Osteoblast (primary cell): ENCODE measurements around the gene ACE2. TPM values are rescaled to one million over a fixed set of nuclear protein-coding genes. Genes with fewer than 3 reads are reported as not detected.
"Not testable (repeated sequence)": the region's sequence is repeated elsewhere in the genome, so short reads cannot be mapped to it uniquely, and the experiment has no call there.

Experiments used
- DNase-seq: peaks from one replicate; pipeline ENCODE4 v3.0.0; 2011; ENCODE audit warnings: low spot score, mixed read lengths; ENCODE audit not compliant: insufficient read length; ENCODE audit errors: missing footprints
- H2AFZ ChIP-seq: 2 replicates; pipeline ENCODE4 v1.6.0; 2011; ENCODE audit warnings: mild to moderate bottlenecking, low read length
- H3K27ac ChIP-seq: 2 replicates; pipeline ENCODE4 v1.5.1; 2011; ENCODE audit warnings: mild to moderate bottlenecking, low read depth, low read length, moderate library complexity
- H3K27me3 ChIP-seq: 2 replicates; pipeline ENCODE4 v1.6.0; 2012; ENCODE audit warnings: mild to moderate bottlenecking, control low read depth, inconsistent platforms, low read length, moderate library complexity; ENCODE audit not compliant: insufficient read depth
- H3K36me3 ChIP-seq: 2 replicates; pipeline ENCODE4 v1.5.1; 2011; ENCODE audit warnings: mild to moderate bottlenecking, low read length, control low read depth, moderate library complexity; ENCODE audit not compliant: insufficient read depth
- H3K4me1 ChIP-seq: 2 replicates; pipeline ENCODE4 v1.5.1; 2011; ENCODE audit warnings: mild to moderate bottlenecking, low read length, control low read depth, moderate library complexity; ENCODE audit not compliant: insufficient read depth
- H3K4me2 ChIP-seq: 2 replicates; pipeline ENCODE4 v1.6.0; 2011; ENCODE audit warnings: mild to moderate bottlenecking, low read length; ENCODE audit not compliant: insufficient read depth
- H3K4me3 ChIP-seq: fragments of 200-600 bp; sonication (generic); 3 replicates; pipeline ENCODE4 v1.5.1; 2012; ENCODE audit warnings: mild to moderate bottlenecking, low read length, inconsistent platforms; ENCODE audit not compliant: insufficient read depth
- H3K79me2 ChIP-seq: 2 replicates; pipeline ENCODE4 v1.6.0; 2012; ENCODE audit warnings: mild to moderate bottlenecking, low read length, control low read depth, inconsistent platforms; ENCODE audit not compliant: insufficient read depth
- H3K9me3 ChIP-seq: 2 replicates; pipeline ENCODE4 v1.5.1; 2011; ENCODE audit warnings: low read depth, low read length, control low read depth
- H4K20me1 ChIP-seq: 2 replicates; pipeline ENCODE4 v1.6.0; 2012; ENCODE audit warnings: mild to moderate bottlenecking, low read length, control low read depth; ENCODE audit not compliant: insufficient read depth
- CTCF ChIP-seq: IDR thresholded peaks from 2 replicates; pipeline ENCODE4 v1.5.1; 2011; ENCODE audit warnings: mild to moderate bottlenecking, low read depth, low read length, moderate library complexity; ENCODE audit errors: extremely low read depth
- total RNA-seq: library from RNA; depleted of rRNA; stranded (reverse); fragments of >200 nt; gene quantifications from 2 replicates; pipeline ENCODE4 v1.2.3, GENCODE V29; 2012

ACE2 gene
- total RNA-seq, result under 0.01 TPM in 1 of 2 replicates, not detected in the other

GRCh38 chrX:15600745-15601144, at the start of gene ACE2:
ACE2 (minus strand) TSS chrX:15600960; CDS start chrX:15600911, 49 bp downstream.
- no peak within 1 kb of the TSS for H3K27ac ChIP-seq
- no peak within 1 kb of the TSS for H2AFZ ChIP-seq
- no peaks in the 10 kb centered on the region for H3K36me3 ChIP-seq
- no peak within 1 kb of the TSS for H3K4me3 ChIP-seq
- TF ChIP-seq CTCF, result no peak
- DNase-seq, result no peak
- no peaks in the 10 kb centered on the region for H3K79me2 ChIP-seq
- no peaks in the 10 kb centered on the region for H4K20me1 ChIP-seq
- H3K27me3 ChIP-seq, result peaks cover 2% of the 10 kb centered on the region
- no peak within 1 kb of the TSS for H3K4me2 ChIP-seq
- H3K9me3 ChIP-seq, result no peaks in the 10 kb centered on the region
- H3K4me1 ChIP-seq, result no peaks in the 10 kb centered on the region

- not testable (repeated sequence) for H3K79me2 ChIP-seq, H3K4me1 ChIP-seq, H2AFZ ChIP-seq, H3K27ac ChIP-seq, H3K4me2 ChIP-seq, DNase-seq, H3K27me3 ChIP-seq, H3K4me3 ChIP-seq, H3K9me3 ChIP-seq, H3K36me3 ChIP-seq, H4K20me1 ChIP-seq
These were observed 46.8 kb upstream of the ACE2 start for GRCh38 chrX:15647510-15647909.

- DNase-seq, result no peak
- no peak for TF ChIP-seq CTCF
- H3K79me2 ChIP-seq, result no peaks in the 10 kb centered on the region
- peaks cover 4% of the 10 kb centered on the region for H3K27me3 ChIP-seq
- H2AFZ ChIP-seq, result no peak overlapping the region
- no peaks in the 10 kb centered on the region for H3K9me3 ChIP-seq
- H3K4me1 ChIP-seq, result no peaks in the 10 kb centered on the region
- H3K27ac ChIP-seq, result no peak overlapping the region
- no peak overlapping the region for H3K4me2 ChIP-seq
- H3K4me3 ChIP-seq, result no peak overlapping the region
- no peaks in the 10 kb centered on the region for H3K36me3 ChIP-seq
- no peaks in the 10 kb centered on the region for H4K20me1 ChIP-seq
These were observed 45.8 kb upstream of the ACE2 start for GRCh38 chrX:15646543-15646942.

GRCh38 chrX:15646031-15646430, 45.3 kb upstream of the ACE2 start:
- no peak for DNase-seq
- H3K79me2 ChIP-seq, result no peaks in the 10 kb centered on the region
- no peak overlapping the region for H3K4me2 ChIP-seq
- H4K20me1 ChIP-seq, result no peaks in the 10 kb centered on the region
- peaks cover 4% of the 10 kb centered on the region for H3K27me3 ChIP-seq
- H3K4me3 ChIP-seq, result no peak overlapping the region
- no peak overlapping the region for H2AFZ ChIP-seq
- no peak for TF ChIP-seq CTCF
- H3K36me3 ChIP-seq, result no peaks in the 10 kb centered on the region
- no peaks in the 10 kb centered on the region for H3K4me1 ChIP-seq
- no peaks in the 10 kb centered on the region for H3K9me3 ChIP-seq
- H3K27ac ChIP-seq, result no peak overlapping the region

- Histone ChIP-seq H3K27ac (no peak overlapping the region), H3K4me3 (no peak overlapping the region), H3K4me2 (no peak overlapping the region), H3K79me2 (no peaks in the 10 kb centered on the region), H4K20me1 (no peaks in the 10 kb centered on the region), H2AFZ (no peak overlapping the region), H3K9me3 (no peaks in the 10 kb centered on the region), H3K36me3 (no peaks in the 10 kb centered on the region), H3K27me3 (peaks cover 4% of the 10 kb centered on the region), H3K4me1 (no peaks in the 10 kb centered on the region)
- no peak for DNase-seq
- no peak for TF ChIP-seq CTCF
These were observed 44.5 kb upstream of the ACE2 start for GRCh38 chrX:15645266-15645665.
